ENCODE measurements around the gene CHN2. TPM values are rescaled to one million over a fixed set of nuclear protein-coding genes. Genes with fewer than 3 reads are reported as not detected.

CHN2 gene
- total RNA-seq, 2 donors from 2014 or later = 7.0 to 29.1 TPM

DNA sequence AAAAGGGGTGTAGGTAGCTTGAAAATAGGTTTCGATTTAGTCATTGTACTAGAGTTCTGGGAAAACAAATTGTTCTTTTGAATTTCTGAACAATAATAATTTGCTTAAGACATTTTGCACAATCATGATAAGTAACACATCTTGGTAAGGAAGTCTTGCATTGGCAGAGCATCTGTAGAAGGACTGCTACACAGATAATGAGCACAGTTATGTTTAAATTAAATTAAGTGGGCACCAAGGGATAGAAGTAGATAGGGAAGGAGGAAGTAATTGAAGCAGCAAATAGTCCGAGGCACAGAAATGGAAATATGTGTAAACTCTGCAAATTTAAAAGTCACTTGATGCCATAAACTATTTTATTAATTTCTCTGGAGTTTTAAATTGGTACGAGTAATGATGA lies 122.4 kb downstream of the CHN2 start:
- 69% methylated on average over 3 of the region's 3 CpGs for WGBS

DNA sequence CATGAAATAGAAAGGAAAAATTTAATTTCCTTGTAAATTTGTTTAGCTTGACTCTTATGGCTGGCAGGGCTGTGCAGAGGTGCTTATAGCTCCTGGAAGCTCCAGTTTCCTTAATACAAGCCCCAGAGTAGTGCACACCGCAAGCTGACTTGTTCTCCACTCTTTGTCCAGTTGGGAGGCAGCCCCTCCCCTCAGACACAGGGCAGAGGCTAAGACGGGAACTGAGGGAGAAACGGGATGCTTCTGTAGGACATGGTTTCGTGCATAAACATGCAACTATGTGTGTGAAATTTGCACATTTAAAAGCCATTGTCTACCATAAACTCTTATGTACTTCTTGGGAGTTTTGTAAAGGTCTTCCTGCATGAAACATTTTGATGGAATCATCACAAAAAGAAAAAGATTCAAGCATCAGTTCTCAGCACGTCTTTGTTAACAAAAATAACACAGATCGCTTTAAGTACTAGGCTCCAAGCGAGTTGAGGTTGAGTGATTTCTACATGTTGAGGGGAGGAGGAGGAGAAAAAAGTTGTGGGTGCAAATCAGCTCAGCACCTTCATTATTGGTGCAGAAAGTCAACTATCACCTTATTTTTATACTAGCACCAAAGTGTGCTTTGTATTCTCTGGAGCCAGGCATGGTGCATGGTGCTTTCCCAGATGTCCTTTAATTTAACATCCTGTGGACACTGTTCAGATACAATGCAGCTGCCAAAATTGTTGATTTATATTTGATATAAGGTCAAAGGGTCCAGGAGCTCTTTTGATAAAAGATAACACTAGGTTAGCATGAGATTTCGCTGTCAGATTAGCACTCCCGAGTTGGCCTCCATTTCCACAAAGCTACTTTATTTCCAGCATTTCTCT lies 124.5 kb downstream of the CHN2 start:
- WGBS = 83% methylated on average over 9 of the region's 9 CpGs

More for the DNA sequence above, 122.4 kb downstream of the CHN2 start:
- no peak for DNase-seq (ENCODE audit: low spot score)
- TF ChIP-seq, protein P1, sequence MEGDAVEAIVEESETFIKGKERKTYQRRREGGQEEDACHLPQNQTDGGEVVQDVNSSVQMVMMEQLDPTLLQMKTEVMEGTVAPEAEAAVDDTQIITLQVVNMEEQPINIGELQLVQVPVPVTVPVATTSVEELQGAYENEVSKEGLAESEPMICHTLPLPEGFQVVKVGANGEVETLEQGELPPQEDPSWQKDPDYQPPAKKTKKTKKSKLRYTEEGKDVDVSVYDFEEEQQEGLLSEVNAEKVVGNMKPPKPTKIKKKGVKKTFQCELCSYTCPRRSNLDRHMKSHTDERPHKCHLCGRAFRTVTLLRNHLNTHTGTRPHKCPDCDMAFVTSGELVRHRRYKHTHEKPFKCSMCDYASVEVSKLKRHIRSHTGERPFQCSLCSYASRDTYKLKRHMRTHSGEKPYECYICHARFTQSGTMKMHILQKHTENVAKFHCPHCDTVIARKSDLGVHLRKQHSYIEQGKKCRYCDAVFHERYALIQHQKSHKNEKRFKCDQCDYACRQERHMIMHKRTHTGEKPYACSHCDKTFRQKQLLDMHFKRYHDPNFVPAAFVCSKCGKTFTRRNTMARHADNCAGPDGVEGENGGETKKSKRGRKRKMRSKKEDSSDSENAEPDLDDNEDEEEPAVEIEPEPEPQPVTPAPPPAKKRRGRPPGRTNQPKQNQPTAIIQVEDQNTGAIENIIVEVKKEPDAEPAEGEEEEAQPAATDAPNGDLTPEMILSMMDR (IDR thresholded peaks at IDR 0.05) = no peak
- no peak for TF ChIP-seq POLR2AphosphoS5 (IDR thresholded peaks at IDR 0.05)
- TF ChIP-seq POLR2A (IDR thresholded peaks at IDR 0.05) = no peak
- Histone ChIP-seq H3K4me1 (replicated peaks) (no peaks in the 10 kb centered on the region), H3K36me3 (no peaks in the 10 kb centered on the region), H3K9me3 (no peaks in the 10 kb centered on the region), H3K27me3 (replicated peaks; ENCODE audit: insufficient read depth) (no peaks in the 10 kb centered on the region), H3K4me3 (no peak overlapping the region), H3K27ac (no peak overlapping the region)
- intact Hi-C loops (cut with DNase I) = no loop called here

DNA sequence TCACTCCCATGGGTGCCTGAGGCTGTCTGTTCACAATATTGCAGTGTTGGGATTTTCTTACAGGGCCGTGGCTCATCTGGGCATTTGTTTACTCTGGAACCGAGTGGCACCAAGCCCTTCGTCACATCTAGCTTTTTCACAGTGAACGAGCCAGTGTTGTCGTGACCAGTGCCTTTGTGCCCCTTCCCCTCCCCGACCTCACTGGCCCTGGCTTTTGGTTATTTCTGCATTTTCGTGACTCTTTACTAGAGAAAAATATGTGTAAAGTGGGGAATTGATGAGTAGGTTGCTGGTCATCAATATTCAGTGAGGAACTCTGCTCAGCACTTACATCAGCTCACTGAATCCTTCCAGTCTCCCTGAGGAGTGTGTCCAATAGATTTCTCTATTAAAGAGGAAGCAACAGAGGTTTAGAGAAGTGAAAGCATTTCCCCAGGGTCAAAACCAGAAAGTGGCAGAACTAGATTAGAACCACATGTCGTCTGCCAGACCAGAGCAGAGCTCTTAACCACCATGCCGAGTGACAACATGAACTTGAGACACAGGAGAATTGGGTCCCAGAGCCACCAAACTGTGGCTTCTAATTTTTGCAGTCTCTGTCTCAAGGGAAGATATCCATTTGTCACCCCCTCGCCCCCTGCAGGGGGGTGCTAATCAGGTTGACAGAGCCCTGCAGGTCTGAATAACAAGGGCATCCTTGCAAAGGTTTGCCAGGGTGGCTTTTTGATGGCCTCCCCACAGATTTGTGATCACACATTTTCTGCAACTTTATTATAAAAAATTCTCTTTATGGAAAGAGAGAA lies 125.3 kb downstream of the CHN2 start:
- WGBS = 54% methylated on average over 10 of the region's 10 CpGs
- Histone ChIP-seq H3K4me3 (no peak overlapping the region), H3K36me3 (no peaks in the 10 kb centered on the region), H3K4me1 (replicated peaks) (no peaks in the 10 kb centered on the region), H3K27me3 (replicated peaks; ENCODE audit: insufficient read depth) (no peaks in the 10 kb centered on the region), H3K9me3 (no peaks in the 10 kb centered on the region), H3K27ac (no peak overlapping the region)
- intact Hi-C loops (cut with DNase I) = no loop called here
- TF ChIP-seq POLR2A (IDR thresholded peaks at IDR 0.05) = no peak
- no peak for TF ChIP-seq POLR2AphosphoS5 (IDR thresholded peaks at IDR 0.05)
- TF ChIP-seq, protein P1 (IDR thresholded peaks at IDR 0.05) = no peak
- DNase-seq (ENCODE audit: low spot score) = no peak

More for the DNA sequence above, 124.5 kb downstream of the CHN2 start:
- TF ChIP-seq, protein P1 (IDR thresholded peaks at IDR 0.05) = no peak
- no peak for TF ChIP-seq POLR2A (IDR thresholded peaks at IDR 0.05)
- no peak for TF ChIP-seq POLR2AphosphoS5 (IDR thresholded peaks at IDR 0.05)
- Histone ChIP-seq H3K27me3 (replicated peaks; ENCODE audit: insufficient read depth) (no peaks in the 10 kb centered on the region), H3K36me3 (no peaks in the 10 kb centered on the region), H3K27ac (no peak overlapping the region), H3K9me3 (no peaks in the 10 kb centered on the region), H3K4me1 (replicated peaks) (no peaks in the 10 kb centered on the region), H3K4me3 (no peak overlapping the region)
- DNase-seq (ENCODE audit: low spot score) = no peak
- intact Hi-C loops (cut with DNase I) = no loop called here

DNA sequence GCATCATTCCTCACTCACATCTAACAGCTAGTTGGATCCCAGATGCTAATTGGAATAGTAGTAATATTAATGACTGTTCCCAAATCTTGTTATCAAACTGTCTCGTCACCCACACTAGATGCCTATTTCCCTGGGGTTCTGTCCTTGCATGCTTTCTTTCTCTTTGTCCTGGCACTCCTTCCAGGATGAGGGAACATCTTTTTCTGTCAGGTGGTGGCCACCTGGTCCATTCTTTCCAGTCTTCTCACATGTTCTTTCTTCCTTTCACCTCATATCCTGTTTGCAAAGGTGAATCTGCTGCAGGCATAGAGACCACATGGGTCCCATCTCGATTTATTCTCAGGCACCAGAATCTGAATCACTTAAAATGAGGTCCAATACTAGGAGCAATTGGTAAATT lies 126.0 kb downstream of the CHN2 start:
- Histone ChIP-seq H3K27me3 (replicated peaks; ENCODE audit: insufficient read depth) (no peaks in the 10 kb centered on the region), H3K4me3 (no peak overlapping the region), H3K36me3 (no peaks in the 10 kb centered on the region), H3K27ac (no peak overlapping the region), H3K9me3 (no peaks in the 10 kb centered on the region), H3K4me1 (replicated peaks) (no peaks in the 10 kb centered on the region)
- 78% methylated on average over 2 of the region's 2 CpGs for WGBS
- no peak for DNase-seq (ENCODE audit: low spot score)
- intact Hi-C loops (cut with DNase I) = no loop called here
- TF ChIP-seq, protein P1 (IDR thresholded peaks at IDR 0.05) = no peak
- TF ChIP-seq POLR2A (IDR thresholded peaks at IDR 0.05) = no peak
- TF ChIP-seq POLR2AphosphoS5 (IDR thresholded peaks at IDR 0.05) = no peak

Measured in prostate gland (tissue), 2 donors.